Fibroblast of lung (primary cell): ENCODE results near the gene TCHP.

ENCODE experiments used
- EZH2 ChIP-seq: IDR thresholded peaks from 2 replicates; pipeline ENCODE4 v1.5.1; 2012; ENCODE audit warnings: low read length, control low read depth, mild to moderate bottlenecking; ENCODE audit errors: missing control alignments
- TF ChIP-seq, protein P1 (sequence below), 2 donors: IDR thresholded peaks in 1 of 2; conservative IDR thresholded peaks in 1 of 2; 1 replicate in 1 of 2; 2 replicates in 1 of 2; pipeline ENCODE4 v1.5.1; 2011 to 2012; ENCODE audit warnings: low read length in 2 of 2, control low read depth in 1 of 2, inconsistent platforms in 1 of 2, low read depth in 1 of 2, mild to moderate bottlenecking in 1 of 2

DNA sequence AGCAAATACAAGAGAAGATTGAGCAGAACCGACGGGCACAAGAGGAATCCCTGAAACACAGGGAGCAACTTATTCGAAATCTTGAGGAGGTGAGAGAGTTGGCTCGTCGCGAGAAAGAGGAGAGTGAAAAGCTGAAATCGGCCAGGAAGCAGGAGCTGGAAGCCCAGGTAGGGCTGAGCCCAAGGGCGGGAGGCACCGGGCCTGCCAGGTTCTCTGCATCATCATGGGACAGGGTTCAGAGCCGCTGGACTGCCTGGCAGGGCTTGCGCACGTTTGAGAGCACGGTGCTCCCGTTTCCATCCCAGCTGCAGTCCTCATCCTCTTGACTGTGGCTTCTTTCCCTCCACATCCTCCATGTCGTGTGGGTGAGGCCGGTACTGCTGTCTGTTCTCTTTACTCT lies 14.4 kb downstream of the TCHP start:
- TF ChIP-seq, protein P1, sequence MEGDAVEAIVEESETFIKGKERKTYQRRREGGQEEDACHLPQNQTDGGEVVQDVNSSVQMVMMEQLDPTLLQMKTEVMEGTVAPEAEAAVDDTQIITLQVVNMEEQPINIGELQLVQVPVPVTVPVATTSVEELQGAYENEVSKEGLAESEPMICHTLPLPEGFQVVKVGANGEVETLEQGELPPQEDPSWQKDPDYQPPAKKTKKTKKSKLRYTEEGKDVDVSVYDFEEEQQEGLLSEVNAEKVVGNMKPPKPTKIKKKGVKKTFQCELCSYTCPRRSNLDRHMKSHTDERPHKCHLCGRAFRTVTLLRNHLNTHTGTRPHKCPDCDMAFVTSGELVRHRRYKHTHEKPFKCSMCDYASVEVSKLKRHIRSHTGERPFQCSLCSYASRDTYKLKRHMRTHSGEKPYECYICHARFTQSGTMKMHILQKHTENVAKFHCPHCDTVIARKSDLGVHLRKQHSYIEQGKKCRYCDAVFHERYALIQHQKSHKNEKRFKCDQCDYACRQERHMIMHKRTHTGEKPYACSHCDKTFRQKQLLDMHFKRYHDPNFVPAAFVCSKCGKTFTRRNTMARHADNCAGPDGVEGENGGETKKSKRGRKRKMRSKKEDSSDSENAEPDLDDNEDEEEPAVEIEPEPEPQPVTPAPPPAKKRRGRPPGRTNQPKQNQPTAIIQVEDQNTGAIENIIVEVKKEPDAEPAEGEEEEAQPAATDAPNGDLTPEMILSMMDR (conservative IDR thresholded peaks at IDR 0.05 in 1 of 2, IDR thresholded peaks at IDR 0.05 in 1 of 2; ENCODE audit: low read depth in 1 of 2, low read length in 2 of 2): no peak
- TF ChIP-seq EZH2: no peak
